CMK (cell line): ENCODE results near the gene TMEM94.
"Not testable (repeated sequence)": the region's sequence is repeated elsewhere in the genome, so short reads cannot be mapped to it uniquely, and the experiment has no call there.

Experiments
- DNase-seq: peaks from one replicate; pipeline ENCODE4 v3.0.0-alpha.2; 2010; ENCODE audit warnings: low read depth

TMEM94 gene

GRCh38 chr17:75445896-75446295 lies 10.5 kb upstream of the TMEM94 start:
- not testable (repeated sequence) for DNase-seq

GRCh38 chr17:75447951-75448856 lies 8.2 kb upstream of the TMEM94 start:
- peak; percentile 44 for DNase-seq

- no peak for DNase-seq
Observed at GRCh38 chr17:75450270-75450669, 6.2 kb upstream of the TMEM94 start.

- no peak for DNase-seq
Observed at GRCh38 chr17:75454193-75454592, 2.2 kb upstream of the TMEM94 start.

GRCh38 chr17:75454672-75455071 lies 1.8 kb upstream of the TMEM94 start:
- not testable (repeated sequence) for DNase-seq

GRCh38 chr17:75456039-75456416 lies 407 bp upstream of the TMEM94 start:
- DNase-seq: no peak

- no peak for DNase-seq
Observed at GRCh38 chr17:75457047-75457654, 716 bp downstream of the TMEM94 start.

- DNase-seq: no peak
Observed at GRCh38 chr17:75459246-75459589, 2.8 kb downstream of the TMEM94 start.

GRCh38 chr17:75459590-75460267 lies 3.3 kb downstream of the TMEM94 start:
- DNase-seq: no peak

- DNase-seq: no peak
Observed at GRCh38 chr17:75460295-75460694, 3.9 kb downstream of the TMEM94 start.

- DNase-seq: no peak
Observed at GRCh38 chr17:75463603-75464002, 7.2 kb downstream of the TMEM94 start.

- no peak for DNase-seq
Observed at GRCh38 chr17:75465039-75465438, 8.6 kb downstream of the TMEM94 start.

GRCh38 chr17:75468291-75468754 lies 11.9 kb downstream of the TMEM94 start:
- no peak for DNase-seq

- no peak for DNase-seq
Observed at GRCh38 chr17:75468779-75469373, 12.4 kb downstream of the TMEM94 start.

GRCh38 chr17:75471207-75471606 lies 14.8 kb downstream of the TMEM94 start:
- DNase-seq: no peak

GRCh38 chr17:75472119-75472518 lies 15.7 kb downstream of the TMEM94 start:
- DNase-seq: no peak

GRCh38 chr17:75473246-75473645 lies 16.8 kb downstream of the TMEM94 start:
- DNase-seq: no peak

- DNase-seq: no peak
Observed at GRCh38 chr17:75474736-75475135, 18.3 kb downstream of the TMEM94 start.

GRCh38 chr17:75475144-75475835 lies 18.9 kb downstream of the TMEM94 start:
- no peak for DNase-seq

- no peak for DNase-seq
Observed at GRCh38 chr17:75475851-75476250, 19.4 kb downstream of the TMEM94 start.

- DNase-seq: no peak
Observed at GRCh38 chr17:75476271-75476671, 19.8 kb downstream of the TMEM94 start.
